Head of caudate nucleus (tissue), 42 donors: Measurements from ENCODE around the gene FCER1A.

Experiments
- DNase-seq, 42 donors: peaks; one replicate each; pipeline versions ENCODE4 v3.0.0 to v3.0.0-alpha.2; 2020 to 2021; ENCODE audit warnings: mixed read lengths in 7 of 42
- intact Hi-C: fragments of 100-400 bp; cut with DNase I; formaldehyde crosslinking; loops from one replicate; pipeline ENCODE4 v1.15.0; 2022

FCER1A gene

GRCh38 chr1:159302095-159302494 lies at the start of gene FCER1A:
FCER1A (plus strand) TSS chr1:159302336; CDS start chr1:159302365, 29 bp downstream.
- DNase-seq: no peak
- intact Hi-C loops: no loop called here

- intact Hi-C loops: no loop called here
- DNase-seq: no peak
These were observed 40.8 kb upstream of the FCER1A start for GRCh38 chr1:159261311-159261710.

- DNase-seq: no peak
- intact Hi-C loops: no loop called here
These were observed 40.2 kb upstream of the FCER1A start for GRCh38 chr1:159261721-159262494.

GRCh38 chr1:159266832-159267231 lies 35.3 kb upstream of the FCER1A start:
- intact Hi-C loops: no loop called here
- DNase-seq: no peak

GRCh38 chr1:159274631-159275030 lies 27.5 kb upstream of the FCER1A start:
- intact Hi-C loops: no loop called here
- no peak for DNase-seq

GRCh38 chr1:159275891-159276290 lies 26.2 kb upstream of the FCER1A start:
- DNase-seq: no peak
- intact Hi-C loops: no loop called here

GRCh38 chr1:159279773-159280172 lies 22.4 kb upstream of the FCER1A start:
- intact Hi-C loops: no loop called here
- no peak for DNase-seq

- intact Hi-C loops: no loop called here
- DNase-seq: no peak
These were observed 20.0 kb upstream of the FCER1A start for GRCh38 chr1:159282118-159282517.

- DNase-seq: no peak
- intact Hi-C loops: no loop called here
These were observed 13.1 kb upstream of the FCER1A start for GRCh38 chr1:159289060-159289459.

- intact Hi-C loops: no loop called here
These were observed 10.7 kb upstream of the FCER1A start for GRCh38 chr1:159291424-159291823.

GRCh38 chr1:159296706-159297375 lies 5.3 kb upstream of the FCER1A start:
- intact Hi-C loops: no loop called here
- DNase-seq: no peak

More at GRCh38 chr1:159291424-159291823, 10.7 kb upstream of the FCER1A start:
- DNase-seq: no peak

- no peak for DNase-seq
- intact Hi-C loops: no loop called here
These were observed 2.0 kb upstream of the FCER1A start for GRCh38 chr1:159300146-159300545.

GRCh38 chr1:159307346-159308020 lies 5.3 kb downstream of the FCER1A start:
- intact Hi-C loops: no loop called here

GRCh38 chr1:159311679-159312078 lies 9.5 kb downstream of the FCER1A start:
- intact Hi-C loops: no loop called here
- no peak for DNase-seq

More at GRCh38 chr1:159307346-159308020, 5.3 kb downstream of the FCER1A start:
- DNase-seq: no peak

GRCh38 chr1:159315381-159315780 lies 13.2 kb downstream of the FCER1A start:
- intact Hi-C loops: no loop called here
- DNase-seq: no peak

- DNase-seq: no peak
- intact Hi-C loops: no loop called here
These were observed 16.8 kb downstream of the FCER1A start for GRCh38 chr1:159318784-159319551.

GRCh38 chr1:159334797-159335196 lies 32.7 kb downstream of the FCER1A start:
- intact Hi-C loops: no loop called here
- DNase-seq: no peak

GRCh38 chr1:159338018-159338417 lies 35.9 kb downstream of the FCER1A start:
- intact Hi-C loops: no loop called here
- no peak for DNase-seq

- intact Hi-C loops: no loop called here
- DNase-seq: no peak
These were observed 37.4 kb downstream of the FCER1A start for GRCh38 chr1:159339536-159339935.
